B cell (primary cell): ENCODE data around the gene HGFAC. TPM values are rescaled to one million over a fixed set of nuclear protein-coding genes. Genes with fewer than 3 reads are reported as not detected.

Experiments
- ATAC-seq: fragments of 200-7000 bp; cut with Tn5 transposase; one replicate; pipeline ENCODE4 v1.10.0; 2021; ENCODE audit warnings: low read depth, mild to moderate bottlenecking, moderate number of reproducible peaks, moderate library complexity
- CTCF ChIA-PET: fragments of 350-600 bp; sonication (Branson Sonifier 250); formaldehyde crosslinking; loops from one replicate; lab custom pipeline; 2021; ENCODE audit warnings: antibody characterized with exemption, inconsistent platforms; lab: Charles Lee
- POLR2A ChIA-PET: fragments of 350-600 bp; sonication (Branson Sonifier 250); formaldehyde crosslinking; loops from one replicate; lab custom pipeline; 2021; ENCODE audit warnings: antibody characterized with exemption; lab: Charles Lee
- DNase-seq: peaks from one replicate; pipeline ENCODE4 v3.0.0; 2013
- H2AFZ ChIP-seq: 2 replicates; pipeline ENCODE4 v1.6.1; 2012; ENCODE audit warnings: mild to moderate bottlenecking, low read depth, low read length; ENCODE audit not compliant: insufficient read depth, poor library complexity, severe bottlenecking
- H3K27ac ChIP-seq, 2 donors: 1 replicate in 1 of 2; 2 replicates in 1 of 2; pipeline ENCODE4 v1.5.1; 2012 to 2013; ENCODE audit warnings: low read length in 2 of 2, mild to moderate bottlenecking in 2 of 2, moderate library complexity in 1 of 2
- H3K27me3 ChIP-seq, 4 experiments: fragments of 200-600 bp in 1 of 4; sonication (generic) in 1 of 4; replicated peaks in 1 of 4; 1 replicate in 2 of 4; 2 replicates in 2 of 4; pipeline versions ENCODE4 v1.6.1 to v1.7.0; 2013 to 2016; ENCODE audit warnings: low read length in 3 of 4, mild to moderate bottlenecking in 2 of 4, mixed read lengths in 1 of 4, moderate library complexity in 1 of 4; ENCODE audit not compliant: insufficient read depth in 4 of 4, control insufficient read depth in 3 of 4; ENCODE audit errors: control extremely low read depth in 1 of 4
- H3K36me3 ChIP-seq, 2 experiments: replicated peaks in 1 of 2; 1 replicate in 1 of 2; 2 replicates in 1 of 2; pipeline versions ENCODE4 v1.6.1 to v1.7.1; 2013; ENCODE audit warnings: low read length in 1 of 2; ENCODE audit not compliant: insufficient read depth in 2 of 2, control insufficient read depth in 1 of 2; ENCODE audit errors: control extremely low read depth in 1 of 2, extremely low read depth in 1 of 2
- H3K4me1 ChIP-seq, 2 donors: fragments of 200-600 bp in 1 of 2; sonication (generic) in 1 of 2; 1 replicate in 1 of 2; 2 replicates in 1 of 2; pipeline versions ENCODE4 v1.5.1 to v1.6.1; 2013 to 2017; ENCODE audit warnings: low read length in 2 of 2; ENCODE audit not compliant: control insufficient read depth in 2 of 2, insufficient read depth in 2 of 2
- H3K4me2 ChIP-seq: replicated peaks from 2 replicates; pipeline ENCODE3; 2012; ENCODE audit warnings: mild to moderate bottlenecking, low read depth, low read length; ENCODE audit not compliant: poor library complexity, severe bottlenecking
- H3K4me3 ChIP-seq, 5 experiments: fragments of 200-600 bp in 1 of 5; sonication (generic) in 1 of 5; 1 replicate in 3 of 5; 2 replicates in 2 of 5; pipeline versions ENCODE4 v1.5.1 to v1.7.0; 2011 to 2016; ENCODE audit warnings: low read length in 4 of 5, mild to moderate bottlenecking in 4 of 5, low read depth in 2 of 5, control low read depth in 1 of 5, moderate library complexity in 1 of 5; ENCODE audit not compliant: insufficient read depth in 1 of 5; ENCODE audit errors: control extremely low read depth in 1 of 5, extremely low read depth in 1 of 5
- H3K79me2 ChIP-seq: fragments of 200-600 bp; sonication (generic); one replicate; pipeline ENCODE4 v1.6.0; 2016; ENCODE audit warnings: low read length; ENCODE audit not compliant: control insufficient read depth, insufficient read depth
- H3K9ac ChIP-seq: fragments of 200-600 bp; sonication (generic); 2 replicates; pipeline ENCODE4 v1.6.1; 2017; ENCODE audit warnings: mild to moderate bottlenecking, low read length, moderate library complexity
- H3K9me3 ChIP-seq, 3 donors: one replicate each; pipeline versions ENCODE4 v1.6.1 to v1.7.1; 2013; ENCODE audit warnings: low read length in 2 of 3; ENCODE audit not compliant: control insufficient read depth in 2 of 3, insufficient read depth in 1 of 3; ENCODE audit errors: control extremely low read depth in 1 of 3
- H4K20me1 ChIP-seq: 2 replicates; pipeline ENCODE4 v1.6.0; 2012; ENCODE audit warnings: mild to moderate bottlenecking, low read length; ENCODE audit not compliant: insufficient read depth, control insufficient read depth, poor library complexity, severe bottlenecking
- H3K27ac Mint-ChIP-seq: one replicate; pipeline ENCODE4 v1.8.0; 2021; ENCODE audit warnings: mixed read lengths
- H3K27me3 Mint-ChIP-seq: one replicate; pipeline ENCODE4 v1.8.0; 2021; ENCODE audit warnings: mixed read lengths
- H3K4me1 Mint-ChIP-seq: one replicate; pipeline ENCODE4 v1.8.0; 2021; ENCODE audit warnings: mixed read lengths
- H3K4me3 Mint-ChIP-seq: one replicate; pipeline ENCODE4 v1.8.0; 2021; ENCODE audit warnings: mixed read lengths
- H3K9me3 Mint-ChIP-seq: one replicate; pipeline ENCODE4 v1.8.0; 2022; ENCODE audit warnings: mixed read lengths; ENCODE audit not compliant: insufficient read depth
- CTCF ChIP-seq: fragments of 200-600 bp; IDR thresholded peaks from one replicate; pipeline ENCODE4 v1.8.0; 2022; ENCODE audit warnings: antibody characterized with exemption, mild to moderate bottlenecking
- EZH2 ChIP-seq: IDR thresholded peaks from 2 replicates; pipeline ENCODE4 v1.6.1; 2012; ENCODE audit warnings: borderline replicate concordance, low read depth, mild to moderate bottlenecking, moderate library complexity, low read length; ENCODE audit not compliant: insufficient read depth, poor library complexity, severe bottlenecking
- WGBS: methylation state at CpG from one replicate; pipeline ENCODE4 v1.1.5; 2013; ENCODE audit warnings: missing lambda C conversion rate; ENCODE audit not compliant: insufficient coverage; 5-methylcytosine and 5-hydroxymethylcytosine counted together
- intact Hi-C: fragments of 100-400 bp; cut with micrococcal nuclease; formaldehyde crosslinking; loops from one replicate; pipeline ENCODE4 v1.10.0; 2022
- polyA plus RNA-seq: library from polyadenylated mRNA; depleted of rRNA; stranded (reverse); fragments of >200 nt; gene quantifications from 2 replicates; pipeline ENCODE4 v1.2.3, GENCODE V29; 2012
- total RNA-seq, 2 donors: library from RNA; stranded (reverse); fragments of 120-200 nt in 1 of 2; gene quantifications; 1 replicate in 1 of 2; 2 replicates in 1 of 2; pipeline versions ENCODE4 v1.2.3 to v1.2.4, GENCODE V29; 2013 to 2022

Gene HGFAC
- total and polyA plus RNA-seq, 2 donors (not counting 1 experiment from before 2014, with no cell fraction given): not detected

GRCh38 chr4:3436798-3437581 is 4.8 kb upstream of the HGFAC start:
- no peaks in the 10 kb centered on the region for H3K9me3 Mint-ChIP-seq
- ChIA-PET POLR2A (no interaction called here), CTCF (no interaction called here)
- H3K79me2 ChIP-seq: no peaks in the 10 kb centered on the region
- H3K9me3 ChIP-seq: no peaks in the 10 kb centered on the region
- H3K4me2 ChIP-seq: no peak overlapping the region
- H3K4me3 Mint-ChIP-seq: no peak overlapping the region
- intact Hi-C loops: no loop called here
- no peaks in the 10 kb centered on the region for H3K36me3 ChIP-seq
- no peak overlapping the region for H3K27ac ChIP-seq
- H3K27me3 Mint-ChIP-seq: no peaks in the 10 kb centered on the region
- H2AFZ ChIP-seq: no peak overlapping the region
- no peak overlapping the region for H3K27ac Mint-ChIP-seq
- no peaks in the 10 kb centered on the region for H3K27me3 ChIP-seq
- no peak overlapping the region for H3K9ac ChIP-seq
- TF ChIP-seq EZH2 (no peak), CTCF (no peak)
- DNase-seq (no peak), ATAC-seq (no peak)
- H4K20me1 ChIP-seq: no peaks in the 10 kb centered on the region
- no peak overlapping the region for H3K4me3 ChIP-seq
- H3K4me1 Mint-ChIP-seq: no peaks in the 10 kb centered on the region
- 92% methylated on average over 19 of the region's 19 CpGs for WGBS
- no peaks in the 10 kb centered on the region for H3K4me1 ChIP-seq

- no peaks in the 10 kb centered on the region for H3K36me3 ChIP-seq
- H3K9ac ChIP-seq: no peak overlapping the region
- no peaks in the 10 kb centered on the region for H4K20me1 ChIP-seq
- no peaks in the 10 kb centered on the region for H3K27me3 Mint-ChIP-seq
- no peak for TF ChIP-seq EZH2
- TF ChIP-seq CTCF: no peak
- CTCF ChIA-PET: no interaction called here
- no peaks in the 10 kb centered on the region for H3K4me1 ChIP-seq
- no peak for ATAC-seq
- no peak overlapping the region for H2AFZ ChIP-seq
- no peaks in the 10 kb centered on the region for H3K9me3 ChIP-seq
- H3K4me1 Mint-ChIP-seq: no peaks in the 10 kb centered on the region
- 90% methylated on average over 9 of the region's 9 CpGs for WGBS
- H3K27me3 ChIP-seq: no peaks in the 10 kb centered on the region
- intact Hi-C loops: no loop called here
- H3K79me2 ChIP-seq: no peaks in the 10 kb centered on the region
- H3K4me3 Mint-ChIP-seq: no peak overlapping the region
- no peaks in the 10 kb centered on the region for H3K9me3 Mint-ChIP-seq
- H3K27ac Mint-ChIP-seq: no peak overlapping the region
- POLR2A ChIA-PET: no interaction called here
- no peak overlapping the region for H3K4me2 ChIP-seq
- H3K27ac ChIP-seq: no peak overlapping the region
- DNase-seq: no peak
- no peak overlapping the region for H3K4me3 ChIP-seq
Observed at GRCh38 chr4:3437582-3437936, 4.2 kb upstream of the HGFAC start.
